Thyroid gland (tissue), 4 donors: ENCODE data around the gene GPR149. TPM values are rescaled to one million over a fixed set of nuclear protein-coding genes. Genes with fewer than 3 reads are reported as not detected.

ENCODE experiments used
- DNase-seq, 2 donors: peaks; one replicate each; pipeline ENCODE4 v3.0.0-alpha.2; 2019
- H3K27ac ChIP-seq, 3 donors: fragments of 200-600 bp; sonication (generic); 1 replicate in 2 of 3; 2 replicates in 1 of 3; pipeline ENCODE4 v1.5.1; 2016 to 2019; ENCODE audit warnings: mild to moderate bottlenecking in 1 of 3, moderate library complexity in 1 of 3
- H3K27me3 ChIP-seq: fragments of 200-600 bp; sonication (generic); one replicate; pipeline ENCODE4 v1.5.1; 2019
- H3K36me3 ChIP-seq, 2 donors: fragments of 200-600 bp; sonication (generic); one replicate each; pipeline ENCODE4 v1.5.1; 2016 to 2019
- H3K4me1 ChIP-seq, 2 donors: fragments of 200-600 bp; sonication (generic); one replicate each; pipeline ENCODE4 v1.5.1; 2017 to 2019
- H3K4me3 ChIP-seq, 3 donors: fragments of 200-600 bp; sonication (generic); replicated peaks in 1 of 3; 1 replicate in 2 of 3; 2 replicates in 1 of 3; pipeline ENCODE4 v1.5.1; 2016; ENCODE audit warnings: mild to moderate bottlenecking in 1 of 3
- H3K9me3 ChIP-seq: fragments of 200-600 bp; sonication (generic); one replicate; pipeline ENCODE4 v1.5.1; 2017
- CTCF ChIP-seq, 6 experiments: fragments of 200-600 bp in 3 of 6; fragments of 450-650 bp in 3 of 6; sonication (generic) in 3 of 6; IDR thresholded peaks; one replicate each; pipeline ENCODE4 v1.5.1; 2016 to 2019; ENCODE audit warnings: antibody characterized with exemption in 6 of 6, mild to moderate bottlenecking in 2 of 6, inconsistent platforms in 1 of 6, moderate library complexity in 1 of 6
- POLR2A ChIP-seq, 2 donors: fragments of 450-650 bp; IDR thresholded peaks; one replicate each; pipeline ENCODE4 v1.6.1; 2017; ENCODE audit warnings: antibody characterized with exemption in 2 of 2, mild to moderate bottlenecking in 2 of 2, moderate library complexity in 1 of 2
- WGBS, 2 donors: methylation state at CpG; one replicate each; pipeline ENCODE4 v1.1.5; 2017; 5-methylcytosine and 5-hydroxymethylcytosine counted together
- intact Hi-C: fragments of 100-400 bp; cut with DNase I; formaldehyde crosslinking; loops from one replicate; pipeline ENCODE4 v1.15.1; 2023
- total RNA-seq, 4 donors: library from RNA; depleted of rRNA; stranded (reverse); fragments of >200 nt; gene quantifications; one replicate each; pipeline ENCODE4 v1.2.3, GENCODE V29; 2016

GPR149 gene
- total RNA-seq, 4 donors from 2014 or later: 0.11 TPM; not detected in 3

- H3K27ac ChIP-seq: no peak overlapping the region
- no peak overlapping the region for H3K4me3 ChIP-seq
- TF ChIP-seq POLR2A (IDR thresholded peaks at IDR 0.05) (no peak), CTCF (IDR thresholded peaks at IDR 0.05) (no peak)
- H3K9me3 ChIP-seq: no peaks in the 10 kb centered on the region
- H3K27me3 ChIP-seq: no peaks in the 10 kb centered on the region
- no peak for DNase-seq
- peaks cover 0 to 6% of the 10 kb centered on the region in 2 donors for H3K4me1 ChIP-seq
- peaks cover 6 to 8% of the 10 kb centered on the region in 2 donors for H3K36me3 ChIP-seq
- intact Hi-C loops: no loop called here
Measured at GRCh38 chr3:154310840-154311239, 119.2 kb downstream of the GPR149 start.

- H3K4me1 ChIP-seq: no peaks in the 10 kb centered on the region
- H3K27ac ChIP-seq: no peak overlapping the region
- no peak overlapping the region for H3K4me3 ChIP-seq
- no peaks in the 10 kb centered on the region for H3K27me3 ChIP-seq
- intact Hi-C loops: no loop called here
- H3K36me3 ChIP-seq: peaks cover 27 to 34% of the 10 kb centered on the region in 2 donors
- DNase-seq: no peak
- no peaks in the 10 kb centered on the region for H3K9me3 ChIP-seq
- TF ChIP-seq POLR2A (IDR thresholded peaks at IDR 0.05) (no peak), CTCF (IDR thresholded peaks at IDR 0.05) (no peak)
Measured at GRCh38 chr3:154307363-154307762, 122.6 kb downstream of the GPR149 start.

GRCh38 chr3:154304936-154305335 lies 125.1 kb downstream of the GPR149 start:
- no peaks in the 10 kb centered on the region for H3K9me3 ChIP-seq
- H3K4me1 ChIP-seq: no peaks in the 10 kb centered on the region
- no peak for DNase-seq
- TF ChIP-seq CTCF (IDR thresholded peaks at IDR 0.05) (no peak), POLR2A (IDR thresholded peaks at IDR 0.05) (no peak)
- H3K4me3 ChIP-seq: no peak overlapping the region
- 96 to 98% methylated on average over 3 of the region's 3 CpGs for WGBS, 2 donors
- H3K27me3 ChIP-seq: no peaks in the 10 kb centered on the region
- H3K27ac ChIP-seq: no peak overlapping the region
- intact Hi-C loops: no loop called here
- peaks cover 43 to 58% of the 10 kb centered on the region in 2 donors for H3K36me3 ChIP-seq

- DNase-seq: no peak
- Histone ChIP-seq H3K4me3 (no peak overlapping the region), H3K27me3 (no peaks in the 10 kb centered on the region), H3K36me3 (peaks cover 50 to 64% of the 10 kb centered on the region in 2 donors), H3K4me1 (no peaks in the 10 kb centered on the region), H3K9me3 (no peaks in the 10 kb centered on the region), H3K27ac (no peak overlapping the region)
- TF ChIP-seq POLR2A (IDR thresholded peaks at IDR 0.05) (no peak), CTCF (IDR thresholded peaks at IDR 0.05) (no peak)
- intact Hi-C loops: no loop called here
Measured at GRCh38 chr3:154304116-154304786, 125.7 kb downstream of the GPR149 start.

GRCh38 chr3:154301561-154301960 lies 128.4 kb downstream of the GPR149 start:
- no peak for DNase-seq
- TF ChIP-seq POLR2A (IDR thresholded peaks at IDR 0.05) (no peak), CTCF (IDR thresholded peaks at IDR 0.05) (no peak)
- no peaks in the 10 kb centered on the region for H3K9me3 ChIP-seq
- intact Hi-C loops: no loop called here
- H3K4me3 ChIP-seq: no peak overlapping the region
- WGBS, 2 donors: 92 to 97% methylated on average over 3 of the region's 3 CpGs
- no peak overlapping the region for H3K27ac ChIP-seq
- no peaks in the 10 kb centered on the region for H3K27me3 ChIP-seq
- H3K4me1 ChIP-seq: no peaks in the 10 kb centered on the region
- peaks cover 53 to 73% of the 10 kb centered on the region in 2 donors for H3K36me3 ChIP-seq
